HEK293T (cell line): ENCODE data around the gene NFKBIZ.

Experiments
- CTCF ChIA-PET: fragments of 350-600 bp; formaldehyde crosslinking; extraction: SDS; loops from one replicate; lab custom pipeline; 2021; ENCODE audit warnings: antibody characterized with exemption, inconsistent platforms; lab: Yijun Ruan, JAX
- POLR2A ChIA-PET: fragments of 350-600 bp; formaldehyde crosslinking; extraction: SDS; loops from one replicate; lab custom pipeline; 2020; ENCODE audit warnings: antibody characterized with exemption, inconsistent platforms; lab: Yijun Ruan, JAX
- DNase-seq: peaks from one replicate; pipeline ENCODE4 v3.0.0; 2012; ENCODE audit warnings: mixed read lengths; ENCODE audit errors: extremely low spot score
- ARNT ChIP-seq: fragments of 450-650 bp; IDR thresholded peaks from 2 replicates; pipeline ENCODE4 v1.6.1; 2017; ENCODE audit warnings: mild to moderate bottlenecking
- BHLHE40 ChIP-seq: fragments of 450-650 bp; IDR thresholded peaks from 2 replicates; pipeline ENCODE4 v1.6.1; 2016; ENCODE audit warnings: mild to moderate bottlenecking, moderate library complexity, borderline replicate concordance
- CTBP1 ChIP-seq: fragments of 450-650 bp; IDR thresholded peaks from 2 replicates; pipeline ENCODE4 v1.6.1; 2016; ENCODE audit warnings: borderline replicate concordance
- ELF4 ChIP-seq: fragments of 450-650 bp; IDR thresholded peaks from 2 replicates; pipeline ENCODE4 v1.6.1; 2017; ENCODE audit warnings: antibody characterized with exemption
- FOXA1 ChIP-seq: fragments of 450-650 bp; IDR thresholded peaks from 2 replicates; pipeline ENCODE4 v1.6.1; 2016; ENCODE audit warnings: mild to moderate bottlenecking
- FOXK2 ChIP-seq: fragments of 450-650 bp; IDR thresholded peaks from 2 replicates; pipeline ENCODE4 v1.6.1; 2016; ENCODE audit warnings: mild to moderate bottlenecking
- FOXM1 ChIP-seq: fragments of 450-650 bp; IDR thresholded peaks from 2 replicates; pipeline ENCODE4 v1.6.1; 2017; ENCODE audit warnings: mild to moderate bottlenecking, borderline replicate concordance
- HDGF ChIP-seq: fragments of 450-650 bp; IDR thresholded peaks from 2 replicates; pipeline ENCODE4 v1.6.1; 2017; ENCODE audit warnings: antibody characterized with exemption, borderline replicate concordance
- L3MBTL2 ChIP-seq: fragments of 450-650 bp; conservative IDR thresholded peaks from 2 replicates; pipeline ENCODE4 v1.6.1; 2016; ENCODE audit warnings: mild to moderate bottlenecking
- LEF1 ChIP-seq: fragments of 450-650 bp; IDR thresholded peaks from 2 replicates; pipeline ENCODE4 v1.6.1; 2017; ENCODE audit warnings: mild to moderate bottlenecking, borderline replicate concordance
- NFRKB ChIP-seq: fragments of 450-650 bp; IDR thresholded peaks from 2 replicates; pipeline ENCODE4 v1.6.1; 2016; ENCODE audit warnings: mild to moderate bottlenecking, moderate library complexity
- PKNOX1 ChIP-seq: fragments of 450-650 bp; IDR thresholded peaks from 2 replicates; pipeline ENCODE4 v1.6.1; 2016
- SP1 ChIP-seq: fragments of 450-650 bp; IDR thresholded peaks from 2 replicates; pipeline ENCODE4 v1.6.1; 2017
- SUZ12 ChIP-seq: fragments of 450-650 bp; IDR thresholded peaks from 2 replicates; pipeline ENCODE4 v1.6.1; 2016; ENCODE audit warnings: mild to moderate bottlenecking
- TARDBP ChIP-seq: fragments of 450-650 bp; IDR thresholded peaks from 2 replicates; pipeline ENCODE4 v1.6.1; 2016
- ZNF384 ChIP-seq: fragments of 450-650 bp; IDR thresholded peaks from 2 replicates; pipeline ENCODE4 v1.6.1; 2016

Gene NFKBIZ

GRCh38 chr3:101865751-101866509 is 16.6 kb downstream of the NFKBIZ start:
- ChIA-PET CTCF (no interaction called here), POLR2A (interaction anchor here (0.7 kb wide), 1 partner anchor 17 kb away, joined by 3 read pairs; the partner anchor contains the start of gene NFKBIZ)
- peak; percentile 46 for DNase-seq
- no peak for TF ChIP-seq L3MBTL2

DNA sequence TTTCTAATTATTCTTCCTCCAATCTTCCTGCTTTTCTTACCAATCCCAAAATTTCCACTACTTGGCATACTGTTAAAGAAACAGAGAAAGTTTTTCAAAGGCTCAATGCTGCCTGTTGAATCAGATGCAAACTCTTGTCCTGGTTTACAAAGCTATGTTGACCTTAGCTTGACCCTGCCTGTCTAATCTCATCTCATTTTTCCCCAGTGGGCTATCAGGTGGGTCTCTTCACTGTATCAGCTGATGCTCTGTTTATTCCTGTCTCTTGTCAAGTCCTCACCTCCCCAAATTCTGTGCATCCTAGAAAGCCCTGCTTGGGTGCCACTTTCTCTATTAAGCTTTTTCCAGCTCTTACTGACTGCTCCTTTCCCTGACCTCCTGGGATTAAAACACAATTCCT is 18.2 kb downstream of the NFKBIZ start:
- no peak for DNase-seq
- CTCF ChIA-PET = no interaction called here
- POLR2A ChIA-PET = interaction anchor here (0.6 to 1.3 kb wide), 2 partner anchors 18 to 72 kb away, joined by 3 to 6 read pairs; partner anchors contain the start of gene NFKBIZ
- no peak for TF ChIP-seq LEF1
- TF ChIP-seq PKNOX1 = no peak
- TF ChIP-seq CTBP1 = no peak
- TF ChIP-seq TARDBP = no peak
- no peak for TF ChIP-seq FOXA1
- no peak for TF ChIP-seq ARNT
- no peak for TF ChIP-seq HDGF
- no peak for TF ChIP-seq FOXM1
- TF ChIP-seq L3MBTL2 = no peak
- TF ChIP-seq ELF4 = no peak
- TF ChIP-seq SP1 = no peak

GRCh38 chr3:101867996-101868395 is 18.7 kb downstream of the NFKBIZ start:
- TF ChIP-seq ZNF384 (no peak), SP1 (no peak), ARNT (no peak), FOXA1 (no peak), HDGF (no peak), NFRKB (no peak), L3MBTL2 (no peak), SUZ12 (no peak), PKNOX1 (no peak), LEF1 (no peak), ELF4 (no peak), FOXK2 (no peak), TARDBP (no peak), BHLHE40 (no peak)
- DNase-seq = no peak
- ChIA-PET POLR2A (interaction anchor here (0.6 to 1.3 kb wide), 2 partner anchors 19 to 71 kb away, joined by 3 to 6 read pairs; partner anchors contain the start of gene NFKBIZ), CTCF (no interaction called here)

DNA sequence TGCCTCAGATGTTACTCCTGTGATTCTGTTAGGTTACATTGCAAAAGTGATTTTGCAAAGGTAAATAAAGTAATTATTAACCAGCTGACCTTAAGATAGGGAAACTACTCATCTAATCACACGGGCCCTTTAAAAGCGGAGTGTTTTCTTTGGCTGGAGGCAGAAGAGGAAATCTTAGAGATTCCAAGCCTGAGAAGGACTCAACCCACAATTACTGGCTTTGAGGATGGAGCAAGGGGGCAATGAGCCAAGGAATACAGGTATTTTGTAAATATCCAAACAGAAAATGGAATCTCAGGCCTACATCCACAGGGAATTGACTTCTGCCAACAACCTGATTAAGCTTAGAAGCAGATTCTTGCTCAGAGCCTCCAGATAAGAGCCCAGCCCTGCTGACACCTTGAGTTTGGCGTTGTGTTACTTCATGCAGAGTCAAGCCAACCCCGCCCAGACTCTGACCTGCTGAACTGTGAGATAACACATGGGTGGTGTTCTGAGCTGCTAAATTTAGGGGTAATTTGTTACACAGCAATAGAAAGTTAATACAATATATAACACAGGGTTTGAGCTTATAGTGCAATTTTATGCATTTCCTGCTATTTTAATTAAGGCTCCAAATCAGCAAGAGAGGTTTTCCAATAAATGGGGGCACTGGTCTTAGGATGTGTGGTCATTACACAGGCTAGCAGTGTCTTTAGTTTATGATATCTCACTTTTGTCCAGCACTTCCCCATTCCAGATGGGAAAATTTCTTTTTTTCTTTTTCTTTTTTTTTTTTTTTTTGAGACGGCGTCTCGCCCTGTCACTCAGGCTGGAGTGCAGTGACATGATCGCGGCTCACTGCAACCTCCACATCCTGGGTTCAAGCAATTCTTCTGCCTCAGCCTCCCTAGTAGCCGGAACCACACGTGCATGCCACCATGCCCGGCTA is 19.5 kb downstream of the NFKBIZ start:
- no peak for DNase-seq
- ChIA-PET POLR2A (no interaction called here), CTCF (no interaction called here)
- TF ChIP-seq PKNOX1 = peak; percentile 41; the same call in 1 of the 2 replicates
- TF ChIP-seq BHLHE40 = no peak
- no peak for TF ChIP-seq TARDBP

DNA sequence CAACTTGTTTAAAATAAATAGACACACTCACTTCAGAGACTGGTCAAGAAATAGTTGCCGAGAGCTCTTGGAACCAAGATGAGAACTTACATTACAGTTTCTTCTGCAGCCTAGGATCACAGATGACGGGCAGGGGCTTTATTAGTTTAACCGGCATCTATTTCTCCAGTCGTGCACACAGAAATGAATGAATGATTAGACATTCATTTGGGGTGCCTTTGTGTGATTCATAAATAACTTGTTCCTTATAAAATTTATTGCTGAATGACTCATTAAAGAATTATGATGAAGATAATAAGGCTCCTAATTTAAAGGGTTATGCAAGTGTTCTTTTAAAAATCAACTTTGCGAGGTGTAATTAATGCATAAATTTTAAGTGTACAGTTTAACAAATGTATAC is 20.8 kb downstream of the NFKBIZ start:
- no peak for TF ChIP-seq FOXA1
- TF ChIP-seq LEF1 = no peak
- no peak for TF ChIP-seq CTBP1
- TF ChIP-seq TARDBP = no peak
- TF ChIP-seq ELF4 = no peak
- no peak for TF ChIP-seq SUZ12
- TF ChIP-seq ZNF384 = no peak
- no peak for TF ChIP-seq BHLHE40
- no peak for TF ChIP-seq NFRKB
- no peak for TF ChIP-seq FOXK2
- no peak for TF ChIP-seq SP1
- TF ChIP-seq HDGF = no peak
- TF ChIP-seq FOXM1 = no peak
- no peak for TF ChIP-seq ARNT
- no peak for TF ChIP-seq PKNOX1
- no peak for TF ChIP-seq L3MBTL2
- no peak for DNase-seq
- ChIA-PET CTCF (no interaction called here), POLR2A (no interaction called here)
